SH-SY5Y (cell line): Measurements from ENCODE around the gene GFY.

Experiments
- GATA2 ChIP-seq: IDR thresholded peaks from 2 replicates; pipeline ENCODE4 v1.6.1; 2011; ENCODE audit warnings: mild to moderate bottlenecking, low read depth, low read length
- GATA3 ChIP-seq: IDR thresholded peaks from 2 replicates; pipeline ENCODE4 v1.6.1; 2011; ENCODE audit warnings: low read depth, mild to moderate bottlenecking, low read length, moderate library complexity

GFY gene

DNA sequence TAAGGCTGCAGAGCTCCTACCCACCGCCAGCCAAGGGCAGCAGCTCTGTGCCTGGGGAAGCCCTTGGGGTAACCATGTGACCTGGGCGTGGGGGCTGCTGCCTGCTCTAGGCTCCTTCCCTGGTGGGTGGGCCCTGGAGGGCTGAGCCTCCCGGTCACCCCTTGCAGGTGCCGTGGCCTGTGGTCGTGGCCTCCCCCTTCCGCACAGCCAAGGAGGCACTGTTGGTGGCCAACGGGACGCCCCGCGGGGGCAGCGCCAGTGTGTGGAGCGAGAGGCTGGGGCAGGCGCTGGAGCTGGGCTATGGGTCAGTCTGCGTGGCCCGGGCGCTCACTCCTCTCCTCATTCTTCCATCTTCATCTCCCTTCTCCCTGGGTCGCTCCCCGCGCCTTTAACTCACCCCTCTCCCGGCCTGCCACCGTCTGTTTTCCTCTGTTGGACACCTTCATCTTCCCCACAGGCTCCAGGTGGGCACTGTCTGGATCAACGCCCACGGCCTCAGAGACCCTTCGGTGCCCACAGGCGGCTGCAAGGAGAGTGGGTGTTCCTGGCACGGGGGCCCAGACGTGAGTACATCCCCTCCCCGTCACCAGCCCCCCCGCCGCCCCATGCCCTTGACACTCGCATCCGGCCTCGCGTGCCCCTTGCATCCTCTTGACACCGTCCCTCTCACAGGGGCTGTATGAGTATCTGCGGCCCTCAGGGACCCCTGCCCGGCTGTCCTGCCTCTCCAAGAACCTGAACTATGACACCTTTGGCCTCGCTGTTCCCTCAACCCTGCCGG lies 39.0 kb downstream of the GFY start:
- TF ChIP-seq GATA3 (no peak), GATA2 (no peak)

DNA sequence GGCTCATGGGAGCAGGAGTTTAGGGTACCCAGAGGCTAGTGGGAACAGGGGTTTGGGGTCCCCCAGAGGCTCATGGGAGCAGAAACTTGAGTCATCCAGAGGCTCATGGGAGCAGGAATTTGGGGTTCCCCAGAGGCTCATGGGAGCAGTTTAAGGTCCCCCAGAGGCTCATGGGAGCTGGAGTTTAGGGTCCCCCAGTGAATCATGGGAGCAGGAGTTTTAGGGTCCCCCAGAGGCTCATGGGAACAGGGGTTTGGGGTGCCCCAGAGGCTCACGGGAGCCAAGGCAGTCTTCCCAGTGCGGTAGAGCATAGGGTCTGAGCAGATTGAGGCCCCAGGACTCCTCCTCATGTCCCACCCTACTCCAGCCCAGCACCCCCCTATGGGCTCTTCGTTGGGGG lies 40.2 kb downstream of the GFY start:
- TF ChIP-seq GATA3 = no peak
- no peak for TF ChIP-seq GATA2

DNA sequence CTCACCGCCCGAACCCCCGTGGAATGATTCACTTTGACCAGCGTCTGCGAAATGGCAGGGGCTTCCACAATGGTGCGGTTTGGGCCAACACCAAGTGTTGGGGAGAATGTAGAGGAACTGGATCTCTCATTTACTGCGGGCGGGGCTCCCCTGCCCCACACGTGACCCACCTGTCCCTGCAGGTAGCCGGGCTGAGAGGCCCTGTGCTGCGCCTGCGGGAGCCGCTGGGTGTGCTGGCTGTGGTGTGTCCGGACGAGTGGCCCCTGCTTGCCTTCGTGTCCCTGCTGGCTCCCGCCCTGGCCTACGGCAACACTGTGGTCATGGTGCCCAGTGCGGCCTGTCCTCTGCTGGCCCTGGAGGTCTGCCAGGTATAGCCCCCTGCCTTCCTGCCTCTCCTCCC lies 43.0 kb downstream of the GFY start:
- no peak for TF ChIP-seq GATA2
- no peak for TF ChIP-seq GATA3

DNA sequence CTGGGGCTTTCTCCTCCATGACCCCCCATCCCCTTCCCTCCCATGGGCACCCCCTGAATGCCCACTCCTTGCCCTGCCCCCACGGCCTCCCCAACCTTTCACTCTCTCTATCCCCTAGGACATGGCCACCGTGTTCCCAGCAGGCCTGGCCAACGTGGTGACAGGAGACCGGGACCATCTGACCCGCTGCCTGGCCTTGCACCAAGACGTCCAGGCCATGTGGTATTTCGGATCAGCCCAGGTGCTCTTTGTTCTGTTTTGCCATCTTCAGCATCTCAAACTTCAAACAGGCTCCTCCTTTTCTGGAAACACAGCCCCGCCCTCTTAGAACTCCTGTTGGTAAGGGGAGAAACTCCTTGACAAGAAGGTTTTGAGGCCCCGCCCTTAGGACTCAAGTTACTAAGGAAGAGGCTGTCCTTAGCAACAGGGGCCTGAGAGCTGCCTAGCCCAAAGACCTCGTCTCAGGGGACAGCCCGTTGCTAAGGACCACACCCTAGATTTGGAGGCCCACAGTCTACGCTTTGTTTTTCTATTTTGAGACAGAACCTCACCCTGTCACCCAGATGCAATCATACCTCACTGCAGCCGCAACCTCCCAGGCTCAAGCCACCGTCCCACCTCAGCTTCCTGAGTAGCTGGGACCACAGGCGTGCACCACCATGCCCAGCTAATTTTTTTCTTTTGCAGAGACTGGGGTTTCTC lies 43.7 kb downstream of the GFY start:
- TF ChIP-seq GATA3 = no peak
- no peak for TF ChIP-seq GATA2

DNA sequence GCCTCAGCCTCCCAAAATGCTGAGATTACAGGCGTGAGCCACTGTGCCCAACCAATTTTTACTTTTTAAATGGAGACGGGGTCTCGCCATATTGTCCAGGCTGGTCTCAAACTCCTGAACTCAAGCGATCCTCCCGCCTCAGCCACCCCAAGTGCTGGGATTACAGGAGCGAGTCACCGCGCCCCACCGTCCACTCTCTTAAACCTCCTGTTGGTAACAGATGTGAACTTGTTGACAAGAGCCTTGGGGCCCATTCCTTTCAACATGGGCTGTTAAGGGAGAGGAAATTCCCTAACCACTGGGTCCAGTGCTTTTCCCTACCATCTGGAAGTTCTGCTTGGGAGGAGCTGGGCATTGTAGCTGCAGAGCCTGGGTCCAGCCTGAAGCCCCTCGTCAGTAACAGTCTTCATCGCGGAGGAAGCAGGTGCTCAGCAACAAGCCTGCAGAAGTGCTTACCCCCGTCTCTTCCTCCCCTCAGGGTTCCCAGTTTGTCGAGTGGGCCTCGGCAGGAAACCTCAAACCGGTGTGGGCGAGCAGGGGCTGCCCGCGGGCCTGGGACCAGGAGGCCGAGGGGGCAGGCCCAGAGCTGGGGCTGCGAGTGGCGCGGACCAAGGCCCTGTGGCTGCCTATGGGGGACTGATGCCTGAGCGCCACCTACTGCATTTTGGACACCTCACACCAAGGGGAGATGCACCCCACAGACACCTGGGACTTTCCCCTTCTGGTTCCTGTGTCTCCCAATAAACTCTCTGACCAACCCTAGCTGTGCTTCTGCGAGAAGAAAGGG lies 44.8 kb downstream of the GFY start:
- TF ChIP-seq GATA3 = no peak
- TF ChIP-seq GATA2 = no peak

DNA sequence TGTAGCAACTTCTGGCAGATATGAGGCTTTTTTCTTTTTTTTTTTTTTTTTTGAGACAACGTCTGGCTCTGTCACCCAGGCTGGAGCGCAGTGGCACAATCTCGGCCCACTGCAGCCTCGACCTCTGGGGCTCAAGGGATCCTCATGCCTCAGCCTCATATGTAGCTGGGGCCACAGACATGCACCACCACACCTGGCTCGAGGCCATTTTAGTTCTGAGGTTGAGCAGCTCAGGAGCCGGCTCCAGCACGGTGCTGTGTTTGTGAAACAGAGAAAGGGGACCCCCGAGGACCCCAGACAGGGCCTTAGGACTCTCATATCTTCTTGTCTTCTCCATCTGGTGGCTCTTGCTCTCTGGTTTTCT lies 45.4 kb downstream of the GFY start:
- TF ChIP-seq GATA2 (no peak), GATA3 (no peak)

DNA sequence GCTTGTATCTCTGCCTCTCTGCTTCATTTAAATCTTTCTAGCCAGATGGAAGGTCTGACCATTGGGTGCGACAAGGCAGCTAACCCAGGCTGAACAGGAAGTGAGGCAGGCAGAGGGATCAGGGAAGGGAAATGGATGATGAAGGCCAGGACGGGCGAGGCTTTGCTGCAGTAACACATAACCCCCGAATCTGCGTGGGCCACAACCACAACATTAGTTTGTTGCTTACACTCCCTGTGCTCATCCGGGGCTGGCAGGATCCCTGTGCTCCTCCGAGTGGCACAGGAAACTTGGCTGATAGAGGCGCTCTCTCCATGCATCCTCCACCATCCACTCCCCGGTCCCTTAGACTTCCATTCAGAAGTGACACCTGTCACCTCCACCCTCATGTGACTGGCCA lies 47.7 kb downstream of the GFY start:
- no peak for TF ChIP-seq GATA2
- no peak for TF ChIP-seq GATA3

DNA sequence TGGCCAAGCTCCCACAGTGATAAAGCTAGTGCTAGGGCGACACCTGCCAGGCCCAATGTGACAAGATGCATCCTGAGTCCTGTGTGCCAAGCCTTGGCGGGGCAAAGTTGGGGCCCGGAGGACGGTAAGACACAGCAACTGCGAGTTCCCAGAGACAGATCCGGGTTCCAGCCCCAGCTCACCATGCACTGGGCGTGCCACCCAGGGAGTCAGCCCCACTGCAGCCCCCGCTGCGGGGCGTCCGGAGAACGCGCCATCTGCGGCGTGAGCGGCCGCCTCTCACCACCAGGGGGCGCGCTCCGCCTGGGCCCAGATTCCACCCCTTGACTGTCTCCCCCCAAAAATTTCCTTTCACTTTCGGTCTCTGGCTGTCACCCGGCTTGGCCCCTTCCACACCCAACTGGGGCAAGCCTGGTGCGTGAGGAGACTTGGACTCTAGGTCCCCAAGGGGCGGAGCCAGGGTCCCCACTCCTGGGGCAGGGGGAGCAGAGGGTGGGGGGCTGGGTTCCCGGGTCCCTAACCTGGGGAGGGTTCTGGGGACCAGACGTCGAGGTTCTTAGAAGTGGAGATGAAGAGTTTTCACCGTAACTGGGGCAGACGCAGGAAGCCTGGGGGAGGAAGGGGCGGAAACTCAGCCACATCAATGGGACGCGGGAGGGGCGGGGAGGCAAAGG lies 48.8 kb downstream of the GFY start, which contains the start of gene FLT3LG:
Gene FLT3LG, plus strand, starts transcription at position 348 of the 674 bp plus-strand sequence. CDS start 425 bp downstream, outside the sequence.
- TF ChIP-seq GATA2 (no peak), GATA3 (no peak)

DNA sequence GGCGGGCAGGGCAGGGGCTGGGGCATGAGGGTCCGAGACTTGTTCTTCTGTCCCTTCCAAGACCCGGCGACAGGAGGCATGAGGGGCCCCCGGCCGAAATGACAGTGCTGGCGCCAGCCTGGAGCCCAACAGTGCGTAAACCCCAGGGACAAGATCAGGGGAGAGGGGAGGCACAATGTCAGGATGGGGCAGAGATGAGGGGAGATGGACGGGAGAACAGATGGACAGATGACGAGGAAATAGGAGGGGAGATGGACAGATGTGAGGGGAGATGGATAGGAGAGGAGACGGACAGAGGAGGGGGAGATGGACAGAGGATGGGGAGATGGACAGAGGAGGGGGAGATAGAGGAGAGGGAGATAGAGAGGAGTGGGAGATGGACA lies 49.3 kb downstream of the GFY start:
- no peak for TF ChIP-seq GATA2
- TF ChIP-seq GATA3 = no peak

DNA sequence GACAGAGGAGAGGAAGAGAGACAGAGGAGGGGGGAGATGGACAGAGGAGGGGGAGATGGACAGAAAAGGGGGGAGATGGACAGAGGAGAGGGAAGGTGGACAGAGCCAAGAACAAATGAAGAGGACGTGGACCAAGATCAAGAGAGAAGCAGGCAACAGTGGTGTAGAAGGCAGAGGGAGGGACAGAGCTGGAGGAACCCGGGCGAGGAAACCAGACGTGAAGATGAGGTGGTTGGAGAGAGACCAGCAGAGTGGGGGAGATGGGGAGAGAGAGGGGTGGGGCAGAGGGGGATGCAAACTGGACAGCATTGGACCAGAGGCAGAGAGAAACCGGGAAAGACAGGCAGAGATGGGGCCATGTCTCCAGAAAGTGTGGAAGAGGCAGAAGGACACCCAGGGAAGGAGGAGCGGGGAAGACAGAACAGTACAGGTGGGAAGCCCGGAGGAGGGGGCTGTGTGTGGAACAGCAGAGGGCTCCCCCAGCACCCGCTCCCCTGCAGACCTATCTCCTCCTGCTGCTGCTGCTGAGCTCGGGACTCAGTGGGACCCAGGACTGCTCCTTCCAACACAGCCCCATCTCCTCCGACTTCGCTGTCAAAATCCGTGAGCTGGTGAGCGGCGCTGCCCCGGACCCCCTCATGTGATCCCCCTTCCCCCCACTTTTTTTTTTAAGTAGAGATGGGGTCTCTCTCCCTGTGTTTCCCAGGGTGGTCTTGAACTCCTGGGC lies 50.2 kb downstream of the GFY start:
- TF ChIP-seq GATA3 (no peak), GATA2 (no peak)

DNA sequence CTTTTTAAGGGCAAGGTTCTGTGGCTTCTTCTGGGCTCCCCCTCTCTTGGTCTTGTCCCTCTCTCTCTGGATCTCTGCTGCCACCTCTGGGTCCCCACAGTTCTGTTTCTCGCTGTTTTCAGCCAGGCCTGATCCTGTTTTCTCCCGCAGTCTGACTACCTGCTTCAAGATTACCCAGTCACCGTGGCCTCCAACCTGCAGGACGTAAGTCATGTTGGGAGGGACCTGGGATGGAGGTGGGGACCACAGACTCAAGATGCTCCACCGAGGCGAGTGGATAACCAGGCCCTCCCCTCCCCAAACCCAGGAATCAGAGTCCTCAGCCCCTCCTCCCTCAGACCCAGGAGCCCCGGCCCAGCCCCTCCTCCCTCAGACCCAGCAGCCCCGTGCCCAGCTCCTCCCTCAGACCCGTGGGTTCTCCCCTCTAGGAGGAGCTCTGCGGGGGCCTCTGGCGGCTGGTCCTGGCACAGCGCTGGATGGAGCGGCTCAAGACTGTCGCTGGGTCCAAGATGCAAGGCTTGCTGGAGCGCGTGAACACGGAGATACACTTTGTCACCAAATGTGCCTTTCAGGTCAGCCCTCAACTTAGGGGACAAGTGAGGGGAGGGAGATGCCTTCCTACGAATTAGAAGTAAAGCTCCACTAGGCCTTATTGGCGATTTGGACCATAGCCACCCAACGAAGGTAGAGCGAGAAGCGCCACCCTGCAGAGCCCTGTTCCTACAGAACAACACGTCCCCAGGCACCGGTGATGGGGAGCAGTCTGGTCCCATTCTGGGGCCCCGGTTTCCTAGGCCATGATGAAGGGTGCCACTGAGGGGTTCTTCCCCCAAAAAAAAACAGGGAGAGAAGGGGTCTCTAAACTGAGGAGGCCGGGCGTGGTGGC lies 51.0 kb downstream of the GFY start:
- TF ChIP-seq GATA2 (no peak), GATA3 (no peak)
